Measurements from ENCODE around the gene CD2.

The CD2 gene, protein sequence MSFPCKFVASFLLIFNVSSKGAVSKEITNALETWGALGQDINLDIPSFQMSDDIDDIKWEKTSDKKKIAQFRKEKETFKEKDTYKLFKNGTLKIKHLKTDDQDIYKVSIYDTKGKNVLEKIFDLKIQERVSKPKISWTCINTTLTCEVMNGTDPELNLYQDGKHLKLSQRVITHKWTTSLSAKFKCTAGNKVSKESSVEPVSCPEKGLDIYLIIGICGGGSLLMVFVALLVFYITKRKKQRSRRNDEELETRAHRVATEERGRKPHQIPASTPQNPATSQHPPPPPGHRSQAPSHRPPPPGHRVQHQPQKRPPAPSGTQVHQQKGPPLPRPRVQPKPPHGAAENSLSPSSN

DNA sequence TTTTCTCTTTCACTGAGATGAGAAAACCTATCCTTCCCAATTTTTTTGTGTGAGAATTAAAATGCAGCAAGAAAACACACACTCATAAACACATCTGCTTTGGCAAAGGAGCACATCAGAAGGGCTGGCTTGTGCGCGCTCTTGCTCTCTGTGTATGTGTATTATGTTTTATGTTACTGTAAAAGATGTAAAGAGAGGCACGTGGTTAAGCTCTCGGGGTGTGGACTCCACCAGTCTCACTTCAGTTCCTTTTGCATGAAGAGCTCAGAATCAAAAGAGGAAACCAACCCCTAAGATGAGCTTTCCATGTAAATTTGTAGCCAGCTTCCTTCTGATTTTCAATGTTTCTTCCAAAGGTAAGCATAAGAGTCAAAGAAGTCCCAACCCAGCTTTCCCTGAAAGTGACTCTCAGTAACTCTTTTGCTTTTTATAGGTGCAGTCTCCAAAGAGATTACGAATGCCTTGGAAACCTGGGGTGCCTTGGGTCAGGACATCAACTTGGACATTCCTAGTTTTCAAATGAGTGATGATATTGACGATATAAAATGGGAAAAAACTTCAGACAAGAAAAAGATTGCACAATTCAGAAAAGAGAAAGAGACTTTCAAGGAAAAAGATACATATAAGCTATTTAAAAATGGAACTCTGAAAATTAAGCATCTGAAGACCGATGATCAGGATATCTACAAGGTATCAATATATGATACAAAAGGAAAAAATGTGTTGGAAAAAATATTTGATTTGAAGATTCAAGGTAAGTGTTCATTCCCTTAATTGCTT lies at the start of gene CD2:
Gene CD2 (plus strand): TSS at position 233 of the 780 bp plus-strand sequence. CDS start 63 bp downstream, at position 296.
- Histone ChIP-seq H3K36me3 (no peaks in the 10 kb centered on the region), H3K27ac (no peak within 1 kb of the TSS), H3K27me3 (ENCODE audit: insufficient read depth, low read depth, severe bottlenecking) (no peaks in the 10 kb centered on the region), H3K9me3 (ENCODE audit: severe bottlenecking) (no peaks in the 10 kb centered on the region), H3K4me3 (ENCODE audit: low read depth, low read length) (no peak within 1 kb of the TSS)
- DNase-seq: no peak
- TF ChIP-seq, protein P1, sequence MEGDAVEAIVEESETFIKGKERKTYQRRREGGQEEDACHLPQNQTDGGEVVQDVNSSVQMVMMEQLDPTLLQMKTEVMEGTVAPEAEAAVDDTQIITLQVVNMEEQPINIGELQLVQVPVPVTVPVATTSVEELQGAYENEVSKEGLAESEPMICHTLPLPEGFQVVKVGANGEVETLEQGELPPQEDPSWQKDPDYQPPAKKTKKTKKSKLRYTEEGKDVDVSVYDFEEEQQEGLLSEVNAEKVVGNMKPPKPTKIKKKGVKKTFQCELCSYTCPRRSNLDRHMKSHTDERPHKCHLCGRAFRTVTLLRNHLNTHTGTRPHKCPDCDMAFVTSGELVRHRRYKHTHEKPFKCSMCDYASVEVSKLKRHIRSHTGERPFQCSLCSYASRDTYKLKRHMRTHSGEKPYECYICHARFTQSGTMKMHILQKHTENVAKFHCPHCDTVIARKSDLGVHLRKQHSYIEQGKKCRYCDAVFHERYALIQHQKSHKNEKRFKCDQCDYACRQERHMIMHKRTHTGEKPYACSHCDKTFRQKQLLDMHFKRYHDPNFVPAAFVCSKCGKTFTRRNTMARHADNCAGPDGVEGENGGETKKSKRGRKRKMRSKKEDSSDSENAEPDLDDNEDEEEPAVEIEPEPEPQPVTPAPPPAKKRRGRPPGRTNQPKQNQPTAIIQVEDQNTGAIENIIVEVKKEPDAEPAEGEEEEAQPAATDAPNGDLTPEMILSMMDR (IDR thresholded peaks at IDR 0.05; ENCODE audit: low read depth, low read length): no peak

DNA sequence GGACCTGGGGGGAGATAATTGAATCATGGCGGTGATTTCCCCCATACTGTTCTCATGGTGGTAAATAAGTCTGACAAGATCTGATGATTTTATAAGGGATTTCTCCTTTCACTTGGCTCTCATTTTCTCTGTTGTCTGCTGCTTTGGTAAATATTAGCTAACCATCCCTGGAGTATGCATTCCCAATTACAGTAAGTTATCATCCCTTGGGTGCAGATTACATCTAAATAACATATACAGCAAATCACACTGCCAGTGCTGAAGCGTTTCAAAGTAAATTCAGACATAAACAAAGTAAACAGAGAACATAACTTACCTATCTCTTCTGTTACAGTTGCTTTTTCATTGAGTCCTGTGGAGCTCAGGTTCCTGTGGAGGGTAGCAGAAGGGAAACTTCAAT lies 48.1 kb upstream of the CD2 start:
- H3K27ac ChIP-seq: no peak overlapping the region
- TF ChIP-seq, protein P1 (IDR thresholded peaks at IDR 0.05; ENCODE audit: low read depth, low read length): no peak
- no peak for DNase-seq

DNA sequence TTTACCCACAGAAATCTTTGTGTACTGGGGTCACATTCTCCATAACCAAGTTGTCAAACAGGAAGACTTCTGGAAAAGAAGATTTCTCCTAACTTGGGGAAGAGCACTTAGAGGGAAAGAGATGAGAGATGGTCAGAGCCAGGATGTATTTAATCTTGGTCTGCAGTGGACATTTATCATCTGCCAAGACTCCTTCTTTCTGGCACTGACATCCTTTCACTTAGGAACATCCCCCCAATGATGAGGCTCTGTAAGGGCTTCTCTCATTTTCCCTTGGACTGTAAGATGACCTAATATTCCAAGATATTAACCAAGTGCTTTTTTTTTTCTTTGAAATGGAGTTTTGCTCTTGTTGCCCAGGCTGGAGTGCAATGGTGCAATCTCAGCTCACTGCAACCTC lies 47.4 kb upstream of the CD2 start:
- TF ChIP-seq, protein P1 (IDR thresholded peaks at IDR 0.05; ENCODE audit: low read depth, low read length): no peak
- Histone ChIP-seq H3K27ac (no peak overlapping the region), H3K36me3 (no peaks in the 10 kb centered on the region), H3K9me3 (ENCODE audit: severe bottlenecking) (no peaks in the 10 kb centered on the region), H3K27me3 (ENCODE audit: insufficient read depth, low read depth, severe bottlenecking) (no peaks in the 10 kb centered on the region), H3K4me3 (ENCODE audit: low read depth, low read length) (no peak overlapping the region)
- DNase-seq: no peak

More for the DNA sequence above, 48.1 kb upstream of the CD2 start:
- Histone ChIP-seq H3K9me3 (ENCODE audit: severe bottlenecking) (no peaks in the 10 kb centered on the region), H3K4me3 (ENCODE audit: low read depth, low read length) (no peak overlapping the region), H3K36me3 (no peaks in the 10 kb centered on the region), H3K27me3 (ENCODE audit: insufficient read depth, low read depth, severe bottlenecking) (no peaks in the 10 kb centered on the region)

DNA sequence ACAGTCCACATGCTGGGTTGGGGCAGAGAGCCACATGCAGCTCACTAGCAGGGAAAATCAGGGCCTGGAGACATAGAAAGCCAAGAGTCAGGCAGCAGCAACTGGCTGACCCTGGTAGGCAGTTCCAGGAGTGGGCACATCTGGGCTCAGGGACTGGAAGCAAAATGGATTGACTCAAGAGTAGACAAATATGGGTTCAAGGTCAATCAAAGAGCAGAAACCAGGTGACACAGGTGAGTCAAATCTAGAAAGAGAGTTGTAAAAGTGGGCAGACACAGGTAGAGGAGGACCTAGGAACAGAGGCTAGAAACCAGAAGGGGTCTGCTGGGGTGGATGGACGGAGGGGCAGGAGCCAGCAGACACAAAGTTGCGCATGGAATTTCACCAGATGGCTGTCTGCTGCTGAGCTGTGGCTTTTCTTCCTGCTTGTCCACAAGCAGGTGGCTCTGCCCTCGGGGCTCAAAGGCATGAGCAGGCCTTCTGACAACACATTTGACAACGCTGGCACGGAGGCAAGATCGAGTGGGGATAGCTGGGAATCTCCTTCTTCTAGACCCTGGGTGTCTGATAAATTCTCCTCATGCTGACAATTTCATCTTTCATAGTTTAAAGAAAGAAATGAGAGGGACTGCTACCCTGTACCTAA lies 45.9 kb upstream of the CD2 start:
- Histone ChIP-seq H3K27me3 (ENCODE audit: insufficient read depth, low read depth, severe bottlenecking) (no peaks in the 10 kb centered on the region), H3K27ac (no peak overlapping the region), H3K9me3 (ENCODE audit: severe bottlenecking) (no peaks in the 10 kb centered on the region), H3K36me3 (no peaks in the 10 kb centered on the region), H3K4me3 (ENCODE audit: low read depth, low read length) (no peak overlapping the region)
- peak; percentile 20 for DNase-seq
- TF ChIP-seq, protein P1 (IDR thresholded peaks at IDR 0.05; ENCODE audit: low read depth, low read length): no peak

DNA sequence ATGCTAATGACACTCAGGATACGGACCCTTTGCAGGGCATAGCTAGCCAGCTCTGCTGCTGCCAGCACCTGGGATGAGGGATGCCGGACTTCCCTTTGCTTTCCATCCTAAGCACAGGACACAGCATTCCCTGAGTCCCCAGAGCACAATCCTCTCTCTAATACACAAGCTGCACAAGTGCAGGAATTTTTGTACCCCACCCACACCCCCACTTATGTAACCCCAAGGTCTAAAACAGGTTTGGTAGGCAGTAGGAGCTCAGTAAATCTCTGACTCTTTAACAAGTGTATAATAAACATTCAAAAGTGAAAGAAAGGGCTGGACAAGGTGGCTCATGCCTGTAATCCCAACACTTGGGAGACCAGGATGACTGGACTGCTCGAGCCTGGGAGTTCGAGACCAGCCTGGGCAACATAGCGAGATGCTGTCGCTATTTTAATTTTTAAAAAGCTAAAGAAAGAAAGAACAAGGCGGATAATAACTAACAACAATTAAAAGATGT lies 44.5 kb upstream of the CD2 start:
- no peaks in the 10 kb centered on the region for H3K9me3 ChIP-seq (ENCODE audit: severe bottlenecking)
- H3K4me3 ChIP-seq (ENCODE audit: low read depth, low read length): no peak overlapping the region
- H3K36me3 ChIP-seq: no peaks in the 10 kb centered on the region
- TF ChIP-seq, protein P1 (IDR thresholded peaks at IDR 0.05; ENCODE audit: low read depth, low read length): no peak
- no peaks in the 10 kb centered on the region for H3K27me3 ChIP-seq (ENCODE audit: insufficient read depth, low read depth, severe bottlenecking)
- DNase-seq: no peak
- H3K27ac ChIP-seq: no peak overlapping the region

Measured in WERI-Rb-1 (cell line).